Measurements from ENCODE around the gene NT5C1B.

Gene NT5C1B

GRCh38 chr2:18559531-18560030, 29.8 kb downstream of the NT5C1B start:
- TF ChIP-seq, protein P1, sequence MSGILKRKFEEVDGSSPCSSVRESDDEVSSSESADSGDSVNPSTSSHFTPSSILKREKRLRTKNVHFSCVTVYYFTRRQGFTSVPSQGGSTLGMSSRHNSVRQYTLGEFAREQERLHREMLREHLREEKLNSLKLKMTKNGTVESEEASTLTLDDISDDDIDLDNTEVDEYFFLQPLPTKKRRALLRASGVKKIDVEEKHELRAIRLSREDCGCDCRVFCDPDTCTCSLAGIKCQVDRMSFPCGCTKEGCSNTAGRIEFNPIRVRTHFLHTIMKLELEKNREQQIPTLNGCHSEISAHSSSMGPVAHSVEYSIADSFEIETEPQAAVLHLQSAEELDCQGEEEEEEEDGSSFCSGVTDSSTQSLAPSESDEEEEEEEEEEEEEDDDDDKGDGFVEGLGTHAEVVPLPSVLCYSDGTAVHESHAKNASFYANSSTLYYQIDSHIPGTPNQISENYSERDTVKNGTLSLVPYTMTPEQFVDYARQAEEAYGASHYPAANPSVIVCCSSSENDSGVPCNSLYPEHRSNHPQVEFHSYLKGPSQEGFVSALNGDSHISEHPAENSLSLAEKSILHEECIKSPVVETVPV (CRISPR knock-in tag; IDR thresholded peaks at IDR 0.05) = no peak
- TF ChIP-seq SNAI2 (CRISPR knock-in tag; IDR thresholded peaks at IDR 0.05) (no peak), CREB5 (CRISPR knock-in tag; IDR thresholded peaks at IDR 0.05; ENCODE audit: low read depth) (no peak)
- no peak; the same call in 1 of the 3 replicates for ATAC-seq

GRCh38 chr2:18558458-18558857, 30.9 kb downstream of the NT5C1B start:
- no peak for ATAC-seq

More at GRCh38 chr2:18558458-18558857, 30.9 kb downstream of the NT5C1B start:
- TF ChIP-seq ZNF70 (CRISPR knock-in tag; IDR thresholded peaks at IDR 0.05) = no peak
- TF ChIP-seq ZFP3 (CRISPR knock-in tag; IDR thresholded peaks at IDR 0.05) = no peak
- TF ChIP-seq, protein P2, sequence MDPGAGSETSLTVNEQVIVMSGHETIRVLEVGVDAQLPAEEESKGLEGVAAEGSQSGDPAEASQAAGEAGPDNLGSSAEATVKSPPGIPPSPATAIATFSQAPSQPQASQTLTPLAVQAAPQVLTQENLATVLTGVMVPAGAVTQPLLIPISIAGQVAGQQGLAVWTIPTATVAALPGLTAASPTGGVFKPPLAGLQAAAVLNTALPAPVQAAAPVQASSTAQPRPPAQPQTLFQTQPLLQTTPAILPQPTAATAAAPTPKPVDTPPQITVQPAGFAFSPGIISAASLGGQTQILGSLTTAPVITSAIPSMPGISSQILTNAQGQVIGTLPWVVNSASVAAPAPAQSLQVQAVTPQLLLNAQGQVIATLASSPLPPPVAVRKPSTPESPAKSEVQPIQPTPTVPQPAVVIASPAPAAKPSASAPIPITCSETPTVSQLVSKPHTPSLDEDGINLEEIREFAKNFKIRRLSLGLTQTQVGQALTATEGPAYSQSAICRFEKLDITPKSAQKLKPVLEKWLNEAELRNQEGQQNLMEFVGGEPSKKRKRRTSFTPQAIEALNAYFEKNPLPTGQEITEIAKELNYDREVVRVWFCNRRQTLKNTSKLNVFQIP (CRISPR knock-in tag; IDR thresholded peaks at IDR 0.05; ENCODE audit: borderline replicate concordance, low read depth) = no peak
- TF ChIP-seq BACH2 (CRISPR knock-in tag; IDR thresholded peaks at IDR 0.05; ENCODE audit: borderline replicate concordance) = no peak
- TF ChIP-seq TOX (CRISPR knock-in tag; IDR thresholded peaks at IDR 0.05; ENCODE audit: borderline replicate concordance) = no peak
- TF ChIP-seq OSR1 (CRISPR knock-in tag; IDR thresholded peaks at IDR 0.05) = no peak
- no peak for TF ChIP-seq TSHZ2 (CRISPR knock-in tag; IDR thresholded peaks at IDR 0.05)
- no peak for TF ChIP-seq ESRRG (CRISPR knock-in tag; IDR thresholded peaks at IDR 0.05)
- TF ChIP-seq ZNF8 (CRISPR knock-in tag; IDR thresholded peaks at IDR 0.05) = no peak
- no peak for TF ChIP-seq SNAI2 (CRISPR knock-in tag; IDR thresholded peaks at IDR 0.05)
- TF ChIP-seq ISL1 (CRISPR knock-in tag; IDR thresholded peaks at IDR 0.05) = no peak
- TF ChIP-seq, protein P1 (CRISPR knock-in tag; IDR thresholded peaks at IDR 0.05) = no peak
- no peak for TF ChIP-seq GLIS3 (CRISPR knock-in tag; IDR thresholded peaks at IDR 0.05)
- no peak for TF ChIP-seq PATZ1 (CRISPR knock-in tag; IDR thresholded peaks at IDR 0.05; ENCODE audit: borderline replicate concordance)
- TF ChIP-seq CREB5 (CRISPR knock-in tag; IDR thresholded peaks at IDR 0.05; ENCODE audit: low read depth) = no peak
- TF ChIP-seq ZNF565 (CRISPR knock-in tag; conservative IDR thresholded peaks at IDR 0.05; ENCODE audit: low read depth) = no peak
- TF ChIP-seq TCF4 (CRISPR knock-in tag; IDR thresholded peaks at IDR 0.05; ENCODE audit: borderline replicate concordance) = no peak
- TF ChIP-seq RARB (CRISPR knock-in tag; IDR thresholded peaks at IDR 0.05) = no peak
- no peak for TF ChIP-seq ZFP30 (CRISPR knock-in tag; IDR thresholded peaks at IDR 0.05)
- TF ChIP-seq ZC3H10 (CRISPR knock-in tag; IDR thresholded peaks at IDR 0.05) = no peak

All from SK-N-SH treated with all-trans-retinoic acid at 6 μM for 48 hours (cell line).